Mucosa of descending colon (tissue), 3 donors: ENCODE data around the gene C11orf42. TPM values are rescaled to one million over a fixed set of nuclear protein-coding genes. Genes with fewer than 3 reads are reported as not detected.
A peak's percentile ranks its signal among the peaks of the same experiment; 100 is the strongest.

Experiments used
- ATAC-seq: fragments of 200-7000 bp; cut with Tn5 transposase; one replicate; pipeline ENCODE4 v1.9.1; 2020; ENCODE audit warnings: mild to moderate bottlenecking, moderate library complexity
- DNase-seq, 3 donors: peaks; one replicate each; pipeline ENCODE4 v3.0.0-alpha.2; 2020
- H3K36me3 ChIP-seq: fragments of 200-600 bp; one replicate; pipeline ENCODE4 v1.8.0; 2021; ENCODE audit warnings: low read depth, mild to moderate bottlenecking
- H3K4me1 ChIP-seq: fragments of 200-600 bp; one replicate; pipeline ENCODE4 v1.8.0; 2021; ENCODE audit warnings: low read depth, mild to moderate bottlenecking
- H3K4me3 ChIP-seq: fragments of 200-600 bp; one replicate; pipeline ENCODE4 v1.8.0; 2021; ENCODE audit warnings: mild to moderate bottlenecking
- H3K9me3 ChIP-seq: fragments of 200-600 bp; one replicate; pipeline ENCODE4 v1.8.0; 2021; ENCODE audit warnings: mild to moderate bottlenecking
- intact Hi-C, 2 donors: fragments of 100-400 bp; cut with DNase I in 1 of 2; cut with micrococcal nuclease in 1 of 2; formaldehyde crosslinking; loops; one replicate each; pipeline versions ENCODE4 v1.11.0 to v1.11.1; 2022; cut with DNase I, micrococcal nuclease
- total RNA-seq, 3 donors: library from RNA; stranded (reverse); fragmentation: NEBNext Ultra II Directional in 2 of 3; extraction: Animal tissue kit (Norgen Biotek cat#: 25700) in 2 of 3; gene quantifications; one replicate each; pipeline versions ENCODE4 v1.2.1 to v1.2.4, GENCODE V29; 2021 to 2023
- TF ChIP-seq, protein P1 (sequence below): fragments of 200-600 bp; IDR thresholded peaks from one replicate; pipeline ENCODE4 v1.8.0; 2022; ENCODE audit warnings: antibody characterized with exemption, mild to moderate bottlenecking
- donor health status: DM: no; HTN: no; CAD: no; lungs with moderate emphysema.
- donor health status: DM: no; HTN: no; CAD: no.
- donor health status: DM: no; HTN: yes; CAD: no.

The C11orf42 gene
- total RNA-seq, 3 donors from 2014 or later: not detected

DNA sequence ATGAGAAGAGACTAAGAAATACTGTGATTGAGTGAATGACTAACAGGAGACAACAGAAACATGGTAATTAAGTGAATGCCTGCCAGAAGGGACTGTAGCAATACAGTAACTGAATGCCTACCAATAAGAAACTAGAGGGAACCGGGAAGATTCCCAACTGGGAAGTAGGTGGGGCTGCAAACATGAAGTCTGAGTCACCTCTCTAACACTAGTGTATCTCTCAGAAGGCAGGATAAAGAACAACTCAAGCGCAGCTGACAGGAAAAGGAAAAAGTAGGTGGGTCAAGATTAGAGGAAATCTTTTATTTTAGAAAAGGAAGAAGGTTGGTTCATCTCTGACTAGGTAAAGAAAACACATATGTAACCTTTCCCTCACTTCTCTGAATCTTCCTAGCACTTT is 14.0 kb downstream of the C11orf42 start:
- DNase-seq (peak in 1 of 3 donors; percentile 51), ATAC-seq (peak; percentile 96)
- Histone ChIP-seq H3K36me3 (peaks cover 29% of the 10 kb centered on the region), H3K4me1 (peaks cover 4% of the 10 kb centered on the region), H3K4me3 (no peak overlapping the region), H3K9me3 (no peaks in the 10 kb centered on the region)
- TF ChIP-seq, protein P1, sequence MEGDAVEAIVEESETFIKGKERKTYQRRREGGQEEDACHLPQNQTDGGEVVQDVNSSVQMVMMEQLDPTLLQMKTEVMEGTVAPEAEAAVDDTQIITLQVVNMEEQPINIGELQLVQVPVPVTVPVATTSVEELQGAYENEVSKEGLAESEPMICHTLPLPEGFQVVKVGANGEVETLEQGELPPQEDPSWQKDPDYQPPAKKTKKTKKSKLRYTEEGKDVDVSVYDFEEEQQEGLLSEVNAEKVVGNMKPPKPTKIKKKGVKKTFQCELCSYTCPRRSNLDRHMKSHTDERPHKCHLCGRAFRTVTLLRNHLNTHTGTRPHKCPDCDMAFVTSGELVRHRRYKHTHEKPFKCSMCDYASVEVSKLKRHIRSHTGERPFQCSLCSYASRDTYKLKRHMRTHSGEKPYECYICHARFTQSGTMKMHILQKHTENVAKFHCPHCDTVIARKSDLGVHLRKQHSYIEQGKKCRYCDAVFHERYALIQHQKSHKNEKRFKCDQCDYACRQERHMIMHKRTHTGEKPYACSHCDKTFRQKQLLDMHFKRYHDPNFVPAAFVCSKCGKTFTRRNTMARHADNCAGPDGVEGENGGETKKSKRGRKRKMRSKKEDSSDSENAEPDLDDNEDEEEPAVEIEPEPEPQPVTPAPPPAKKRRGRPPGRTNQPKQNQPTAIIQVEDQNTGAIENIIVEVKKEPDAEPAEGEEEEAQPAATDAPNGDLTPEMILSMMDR: no peak
- intact Hi-C loops: no loop called here

DNA sequence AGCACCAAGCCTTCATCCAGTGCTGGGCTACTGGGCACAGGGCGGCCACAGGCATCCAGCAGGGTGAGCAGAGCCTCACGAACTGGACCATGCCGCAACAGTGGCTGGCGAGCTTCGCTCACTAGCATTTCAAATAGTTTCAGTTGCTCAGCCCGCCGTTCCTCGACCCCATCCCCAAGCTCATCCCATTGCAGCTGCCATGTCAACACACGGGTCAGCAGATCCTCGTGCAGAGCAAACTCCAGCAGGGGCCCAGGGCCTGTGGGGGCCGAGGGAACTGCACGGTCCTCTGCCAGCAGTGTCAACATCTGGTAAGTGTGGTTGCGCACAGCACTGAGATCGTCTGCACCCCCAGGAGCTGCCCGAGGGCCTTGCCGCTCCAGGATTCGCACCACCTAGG is 18.5 kb downstream of the C11orf42 start:
- DNase-seq (no peak), ATAC-seq (no peak)
- intact Hi-C loops: no loop called here
- H3K9me3 ChIP-seq: no peaks in the 10 kb centered on the region
- peaks cover 28% of the 10 kb centered on the region for H3K4me1 ChIP-seq
- no peak overlapping the region for H3K4me3 ChIP-seq
- TF ChIP-seq, protein P1: no peak
- H3K36me3 ChIP-seq: peaks cover 16% of the 10 kb centered on the region

DNA sequence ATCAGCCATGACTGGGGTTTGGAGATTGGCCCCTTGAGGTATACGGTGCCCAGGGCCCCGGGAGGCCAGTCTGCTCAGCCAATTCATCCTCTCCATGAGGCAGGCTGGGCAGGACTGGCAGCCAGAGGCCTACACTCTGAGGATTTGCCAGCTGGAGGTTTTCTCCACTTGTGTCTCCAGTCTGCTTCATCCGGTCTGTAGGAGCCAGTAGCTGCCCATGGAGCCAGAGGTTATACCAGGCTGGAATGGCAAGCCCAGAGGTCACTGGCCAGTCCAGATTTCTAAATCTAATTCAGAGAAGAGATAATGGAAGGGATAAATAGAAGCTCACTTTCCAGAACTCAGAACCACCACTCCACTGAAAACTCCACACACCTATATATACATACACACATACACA is 19.1 kb downstream of the C11orf42 start:
- DNase-seq (no peak), ATAC-seq (no peak)
- peaks cover 12% of the 10 kb centered on the region for H3K36me3 ChIP-seq
- intact Hi-C loops: no loop called here
- H3K9me3 ChIP-seq: no peaks in the 10 kb centered on the region
- TF ChIP-seq, protein P1: no peak
- no peak overlapping the region for H3K4me3 ChIP-seq
- H3K4me1 ChIP-seq: peaks cover 28% of the 10 kb centered on the region

DNA sequence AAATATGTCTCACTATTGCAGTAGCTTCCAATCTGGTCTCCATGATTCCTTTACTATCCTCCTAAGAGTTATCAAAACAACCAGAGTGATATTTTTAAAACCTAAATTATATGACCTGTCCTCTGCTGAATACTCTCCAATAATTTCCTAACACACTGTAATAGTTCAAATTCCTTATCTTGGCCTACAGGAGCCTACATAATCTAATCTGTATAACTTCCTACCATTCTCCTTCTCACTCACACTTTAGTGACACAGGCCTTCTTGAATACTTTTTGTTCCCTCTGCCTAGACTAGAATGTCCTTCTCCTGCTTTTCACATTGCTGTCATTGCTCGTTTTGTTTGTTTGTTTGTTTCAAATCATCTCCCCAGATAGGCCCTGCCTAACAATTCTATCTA is 19.7 kb downstream of the C11orf42 start:
- TF ChIP-seq, protein P1: no peak
- no peaks in the 10 kb centered on the region for H3K9me3 ChIP-seq
- no peak overlapping the region for H3K4me3 ChIP-seq
- intact Hi-C loops: no loop called here
- H3K4me1 ChIP-seq: peaks cover 25% of the 10 kb centered on the region
- DNase-seq (no peak), ATAC-seq (no peak)
- H3K36me3 ChIP-seq: peaks cover 11% of the 10 kb centered on the region

DNA sequence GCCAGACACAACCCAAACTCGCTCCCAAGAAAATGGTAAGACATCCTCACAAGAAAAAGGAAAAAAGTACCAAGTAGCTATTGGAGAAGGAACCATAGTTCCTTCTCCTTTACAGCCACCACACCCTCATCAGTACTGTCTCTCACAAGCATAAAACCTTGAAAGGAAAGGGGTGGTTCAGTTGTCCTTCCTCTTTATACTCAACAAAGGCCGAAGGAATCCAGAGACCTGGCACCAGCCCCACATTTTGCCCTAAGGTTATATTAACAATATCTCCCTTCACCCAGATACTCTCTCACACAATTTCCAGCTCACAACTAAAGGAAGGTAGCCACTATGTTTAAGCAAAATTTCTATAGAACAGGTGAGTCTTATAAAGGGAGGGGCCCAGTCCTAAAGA is 20.5 kb downstream of the C11orf42 start:
- TF ChIP-seq, protein P1: no peak
- no peak overlapping the region for H3K4me3 ChIP-seq
- H3K9me3 ChIP-seq: no peaks in the 10 kb centered on the region
- peaks cover 33% of the 10 kb centered on the region for H3K4me1 ChIP-seq
- intact Hi-C loops: no loop called here
- peak; percentile 76 for ATAC-seq
- peak in 1 of 3 donors; percentile 69 for DNase-seq
- peaks cover 11% of the 10 kb centered on the region for H3K36me3 ChIP-seq

DNA sequence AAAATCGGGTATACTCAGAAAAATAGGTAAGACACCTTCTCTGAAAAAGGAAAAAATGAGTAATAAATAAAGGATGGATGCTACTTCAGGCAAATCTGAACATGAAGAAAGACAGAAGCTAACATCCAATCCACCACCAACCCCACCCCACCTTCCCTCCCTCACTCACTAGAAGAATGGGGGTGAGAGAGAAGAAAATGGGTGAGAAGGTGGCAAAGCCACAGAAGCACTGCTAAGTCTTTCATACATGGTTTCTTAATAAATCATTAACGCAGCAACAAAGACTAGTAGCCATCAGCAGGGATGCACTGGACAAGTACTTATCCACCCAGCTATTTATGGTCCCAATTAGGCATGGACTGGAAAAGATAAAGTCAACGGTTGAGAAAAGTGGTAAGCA is 23.2 kb downstream of the C11orf42 start:
- intact Hi-C loops: no loop called here
- Histone ChIP-seq H3K4me3 (no peak overlapping the region), H3K36me3 (peaks cover 6% of the 10 kb centered on the region), H3K4me1 (peaks cover 40% of the 10 kb centered on the region), H3K9me3 (no peaks in the 10 kb centered on the region)
- TF ChIP-seq, protein P1: no peak
- no peak for DNase-seq
- ATAC-seq: no peak
